ENCODE measurements around the gene MCTP2. TPM values are rescaled to one million over a fixed set of nuclear protein-coding genes. Genes with fewer than 3 reads are reported as not detected.

Gene MCTP2
- total RNA-seq, 1 donor from 2014 or later: not detected

DNA sequence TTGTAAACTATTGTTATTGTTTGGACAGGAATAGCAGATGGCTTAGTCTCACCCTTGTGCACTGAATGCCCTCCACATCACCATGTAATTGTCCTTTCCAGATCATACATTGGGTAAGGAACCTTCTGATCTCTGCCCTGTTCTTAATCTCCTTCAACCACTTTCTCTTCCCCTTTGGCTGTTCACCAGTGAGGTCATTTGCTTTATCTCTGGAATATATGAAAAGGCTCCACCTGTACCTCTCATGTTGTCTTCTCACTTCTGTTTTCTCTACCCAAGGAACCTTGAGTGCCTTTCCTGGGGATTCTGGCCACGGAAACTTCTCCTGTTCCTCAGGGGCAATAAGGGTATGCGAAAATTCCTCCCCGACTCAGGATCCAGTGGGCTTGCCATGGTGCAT is 28.5 kb downstream of the MCTP2 start:
- no peak for DNase-seq (ENCODE audit: low read depth)

- DNase-seq (ENCODE audit: low read depth): no peak
These were observed 30.8 kb downstream of the MCTP2 start for GRCh38 chr15:94262201-94262600.

GRCh38 chr15:94263341-94264273 is 32.2 kb downstream of the MCTP2 start:
- DNase-seq (ENCODE audit: low read depth): no peak

DNA sequence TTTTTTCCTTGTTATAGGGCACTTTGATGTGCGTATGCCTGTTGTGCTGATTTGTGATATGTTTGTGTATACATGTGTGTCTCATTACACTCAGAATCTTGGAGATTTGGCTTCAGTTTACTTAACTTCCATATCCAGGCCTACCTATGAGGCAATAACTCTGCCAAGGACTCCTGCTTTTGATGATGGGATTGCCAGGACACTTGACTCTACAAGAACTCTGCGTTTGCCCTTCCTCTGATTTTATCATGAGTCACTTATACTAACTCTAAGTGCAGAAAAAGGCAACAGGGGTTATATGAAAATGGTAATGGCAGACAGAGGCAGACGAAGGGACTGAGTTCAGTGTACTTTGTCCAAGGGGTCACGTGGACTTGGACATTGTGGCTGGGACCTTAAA is 33.6 kb downstream of the MCTP2 start:
- no peak for DNase-seq (ENCODE audit: low read depth)

- DNase-seq (ENCODE audit: low read depth): no peak
These were observed 34.6 kb downstream of the MCTP2 start for GRCh38 chr15:94265982-94266381.

DNA sequence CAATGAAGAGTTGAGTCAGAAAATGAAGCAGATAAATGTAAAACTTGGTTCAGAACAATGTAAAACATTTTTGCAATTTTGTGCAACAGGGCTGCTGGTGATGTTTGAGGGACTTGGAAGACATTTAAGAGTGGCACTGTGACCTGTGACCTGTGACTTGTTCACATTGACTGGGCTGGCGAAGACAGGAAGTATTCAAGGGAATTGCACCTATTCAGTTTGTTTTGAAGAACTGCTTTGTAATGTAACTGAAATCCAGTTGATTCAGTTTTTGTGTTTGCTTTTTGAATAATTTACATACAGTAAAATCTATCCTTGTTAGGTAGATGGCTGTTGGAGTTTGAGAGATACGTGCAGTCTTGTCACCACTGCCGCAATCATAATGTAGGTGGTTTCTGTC is 35.4 kb downstream of the MCTP2 start:
- DNase-seq (ENCODE audit: low read depth): no peak

DNA sequence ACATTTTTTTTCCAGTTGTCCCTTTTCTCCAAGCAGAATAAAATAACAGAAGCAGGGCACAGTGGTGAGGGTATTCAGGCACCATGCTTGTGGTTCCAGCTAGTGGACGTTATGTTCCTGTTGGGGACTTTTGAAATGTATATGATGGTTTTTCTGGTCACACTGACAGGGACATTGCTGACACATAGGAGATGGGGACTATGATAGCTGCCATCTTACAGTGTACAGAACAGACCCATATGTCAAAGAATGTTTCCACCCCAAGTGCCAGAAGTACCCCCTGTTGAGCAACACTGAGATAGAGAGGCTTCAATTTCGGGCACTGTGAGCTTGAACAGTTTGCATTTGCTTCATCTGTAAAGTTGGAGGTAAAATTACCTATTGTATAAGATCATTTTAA is 38.6 kb downstream of the MCTP2 start:
- DNase-seq (ENCODE audit: low read depth): no peak

DNA sequence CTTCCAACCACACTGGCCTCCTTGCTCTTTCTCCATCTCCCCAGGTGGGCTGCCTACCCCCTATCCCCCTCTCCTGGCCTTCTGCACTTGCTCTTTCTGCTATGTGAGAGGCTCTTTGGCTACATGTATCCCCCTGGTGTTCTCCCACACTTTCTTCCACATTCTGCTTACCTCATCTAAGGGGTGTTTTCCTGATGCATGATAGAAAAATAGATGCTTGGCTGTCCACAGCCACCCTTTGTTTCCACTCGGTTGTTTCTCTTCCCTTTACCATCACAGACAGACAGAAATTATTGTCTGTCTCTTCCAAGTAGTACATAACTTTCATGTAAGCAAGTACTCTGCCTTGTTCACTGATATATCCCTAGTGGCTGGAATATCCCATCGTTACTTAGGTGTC is 39.2 kb downstream of the MCTP2 start:
- DNase-seq (ENCODE audit: low read depth): no peak

- DNase-seq (ENCODE audit: low read depth): no peak
These were observed 41.0 kb downstream of the MCTP2 start for GRCh38 chr15:94272251-94272898.

DNA sequence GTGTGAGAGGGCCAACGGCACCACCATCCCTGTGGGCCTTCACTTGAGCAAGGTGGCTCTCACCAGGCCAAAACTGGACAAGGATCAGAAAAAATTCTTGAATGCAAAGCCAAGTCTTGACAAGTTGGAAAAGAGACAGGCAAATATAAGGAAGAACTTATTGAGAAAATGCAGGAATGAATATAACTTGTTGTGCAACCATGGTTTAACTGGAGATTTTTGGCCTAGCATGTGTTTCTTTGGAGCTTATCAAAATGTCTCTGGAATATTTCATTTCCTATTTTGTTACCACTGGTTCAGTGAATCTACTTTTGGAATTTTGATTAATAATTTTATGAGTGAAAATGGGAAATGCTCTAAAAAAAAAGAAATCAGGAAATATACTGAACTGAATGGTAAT is 42.5 kb downstream of the MCTP2 start:
- no peak for DNase-seq (ENCODE audit: low read depth)

- DNase-seq (ENCODE audit: low read depth): no peak
These were observed 43.4 kb downstream of the MCTP2 start for GRCh38 chr15:94274745-94275144.

GRCh38 chr15:94277485-94277884 is 46.1 kb downstream of the MCTP2 start:
- no peak for DNase-seq (ENCODE audit: low read depth)

DNA sequence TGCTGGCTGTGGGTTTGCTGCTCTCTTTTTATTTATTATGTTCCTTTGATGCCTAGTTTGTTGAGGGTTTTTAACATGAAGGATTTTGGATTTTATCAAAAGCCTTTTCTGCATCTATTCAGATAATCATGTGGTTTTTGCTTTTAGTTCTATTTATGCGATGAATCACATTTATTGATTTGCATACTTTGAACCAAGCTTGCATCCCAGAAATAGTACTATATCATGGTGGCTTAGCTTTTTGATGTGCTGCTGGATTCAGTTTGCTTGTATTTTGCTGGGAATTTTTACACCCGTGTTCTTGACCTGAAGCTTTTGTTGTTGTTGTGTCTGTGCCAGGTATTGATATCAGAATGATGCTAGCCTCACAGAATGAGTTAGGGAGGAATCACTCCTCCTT is 48.4 kb downstream of the MCTP2 start:
- no peak for DNase-seq (ENCODE audit: low read depth)

DNA sequence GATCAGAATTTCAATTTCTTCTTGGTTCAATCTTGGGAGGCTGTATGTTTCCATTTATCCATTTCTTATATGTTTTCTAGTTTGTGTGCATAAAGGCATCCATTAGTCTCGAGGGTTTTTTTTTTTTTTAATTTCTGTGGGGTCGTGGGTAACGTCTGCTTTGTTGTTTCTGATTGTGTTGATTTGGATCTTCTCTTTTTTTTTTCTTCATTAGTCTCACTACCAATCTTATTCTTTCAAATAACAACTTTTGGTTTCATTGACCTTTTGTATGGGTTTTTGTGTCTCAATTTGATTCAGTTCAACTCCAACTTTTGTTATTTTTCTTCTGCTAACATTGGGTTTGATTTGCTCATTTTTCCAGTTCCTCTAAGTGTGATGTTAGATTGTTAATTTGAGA is 48.9 kb downstream of the MCTP2 start:
- no peak for DNase-seq (ENCODE audit: low read depth)

- DNase-seq (ENCODE audit: low read depth): no peak
These were observed 51.2 kb downstream of the MCTP2 start for GRCh38 chr15:94282269-94283250.

DNA sequence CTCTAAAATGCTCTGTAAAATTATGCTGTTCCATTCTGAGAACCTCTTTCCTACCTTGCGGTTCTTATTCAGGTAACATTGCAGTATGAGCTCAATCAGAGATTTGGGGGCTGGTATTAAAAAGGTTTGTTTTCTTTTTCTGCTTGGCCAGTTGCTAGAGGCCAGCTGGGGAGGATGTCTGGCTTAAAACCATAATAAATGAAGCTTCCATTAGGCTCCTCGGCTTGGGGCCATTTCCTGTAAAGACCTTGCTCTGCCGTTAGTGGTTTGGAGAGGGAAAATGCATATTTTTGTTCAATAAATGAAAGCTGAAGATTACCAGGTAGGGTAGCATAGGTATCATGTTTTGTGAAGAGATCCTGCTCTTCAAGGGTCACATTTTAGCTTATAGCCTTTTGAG is 55.2 kb downstream of the MCTP2 start:
- no peak for DNase-seq (ENCODE audit: low read depth)

DNA sequence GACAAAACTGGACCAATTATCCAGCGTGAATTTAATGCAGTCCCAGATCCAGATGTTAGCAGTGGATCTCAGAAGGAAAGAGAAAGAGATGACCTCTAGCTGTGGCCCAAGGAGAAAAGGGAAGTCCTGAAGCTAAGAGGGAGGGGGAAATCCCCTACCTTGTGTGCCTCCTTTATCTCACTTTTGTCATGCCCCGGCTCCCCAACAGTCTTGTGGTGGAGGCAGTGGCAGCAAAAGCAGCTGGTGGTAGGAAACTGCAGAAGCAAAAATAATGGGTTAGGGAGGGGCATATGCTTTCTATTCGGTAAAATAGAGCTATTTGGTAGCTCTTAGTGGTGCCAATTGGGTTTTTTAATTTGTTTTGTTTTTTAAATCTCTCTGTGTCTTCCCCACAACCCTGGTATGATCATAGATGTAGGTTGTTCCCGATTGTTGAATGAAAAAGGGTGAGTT is 56.5 kb downstream of the MCTP2 start:
- no peak for DNase-seq (ENCODE audit: low read depth)

GRCh38 chr15:94290730-94291129 is 59.4 kb downstream of the MCTP2 start:
- no peak for DNase-seq (ENCODE audit: low read depth)

- DNase-seq (ENCODE audit: low read depth): no peak
These were observed 62.3 kb downstream of the MCTP2 start for GRCh38 chr15:94293411-94294402.

DNA sequence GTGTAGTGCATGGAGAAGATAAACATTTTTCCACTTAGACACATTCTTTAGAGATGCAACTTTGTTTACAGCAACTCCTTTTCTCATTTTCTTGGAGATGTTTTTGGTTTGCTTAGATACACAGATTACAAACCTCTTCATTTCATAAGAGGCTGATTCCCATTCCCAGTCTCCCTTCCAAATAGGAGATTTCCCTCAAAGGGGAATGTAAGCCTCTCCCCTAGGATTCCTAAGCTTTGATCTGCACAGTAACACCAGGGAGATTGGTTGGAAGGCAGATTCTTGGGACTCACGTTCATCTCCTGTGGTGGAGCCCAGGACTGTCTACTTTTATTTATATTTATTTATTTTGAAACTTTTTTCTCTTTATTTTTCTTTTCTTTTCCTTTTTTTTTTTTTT is 63.2 kb downstream of the MCTP2 start:
- no peak for DNase-seq (ENCODE audit: low read depth)
